ENCODE measurements around the gene CA11. TPM values are rescaled to one million over a fixed set of nuclear protein-coding genes. Genes with fewer than 3 reads are reported as not detected.
A peak's percentile ranks its signal among the peaks of the same experiment; 100 is the strongest.

Gene CA11
- polyA plus RNA-seq, 1 of the 3 experiments (the other 2 are of a cell fraction), result 13.1 TPM

DNA sequence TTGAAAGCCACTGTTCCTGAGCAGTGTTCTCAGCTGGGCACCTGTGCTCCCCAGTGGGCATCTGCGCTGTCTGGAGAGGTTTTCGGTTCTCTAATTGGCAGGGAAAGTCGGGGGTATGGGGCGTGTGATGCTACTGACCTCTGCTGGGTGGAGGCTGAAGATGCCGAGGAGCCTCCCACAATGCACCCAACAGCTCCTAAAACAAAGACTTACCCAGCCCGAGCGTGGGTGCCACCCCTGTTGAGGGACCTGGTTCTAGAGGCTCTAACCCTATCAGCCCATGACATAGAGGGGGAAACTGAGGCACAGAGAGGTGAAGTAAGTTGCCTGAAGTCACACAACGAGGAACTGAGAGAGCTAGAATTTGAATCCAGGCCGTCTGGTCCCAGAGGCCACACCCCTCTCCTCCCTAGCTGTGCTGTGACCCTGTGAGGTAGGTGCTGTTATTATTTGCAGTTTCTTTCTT, 37.2 kb downstream of the CA11 start (continued):
- TF ChIP-seq, protein P1, sequence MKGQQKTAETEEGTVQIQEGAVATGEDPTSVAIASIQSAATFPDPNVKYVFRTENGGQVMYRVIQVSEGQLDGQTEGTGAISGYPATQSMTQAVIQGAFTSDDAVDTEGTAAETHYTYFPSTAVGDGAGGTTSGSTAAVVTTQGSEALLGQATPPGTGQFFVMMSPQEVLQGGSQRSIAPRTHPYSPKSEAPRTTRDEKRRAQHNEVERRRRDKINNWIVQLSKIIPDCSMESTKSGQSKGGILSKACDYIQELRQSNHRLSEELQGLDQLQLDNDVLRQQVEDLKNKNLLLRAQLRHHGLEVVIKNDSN (IDR thresholded peaks at IDR 0.05; ENCODE audit: borderline replicate concordance, low read depth), result no peak
- TF ChIP-seq RFX5 (IDR thresholded peaks at IDR 0.05; ENCODE audit: low read length) (no peak), FOXM1 (IDR thresholded peaks at IDR 0.05; ENCODE audit: low read depth) (no peak), TEAD4 (IDR thresholded peaks at IDR 0.05; ENCODE audit: borderline replicate concordance, insufficient read depth) (no peak), TCF12 (IDR thresholded peaks at IDR 0.05) (no peak), ELF1 (IDR thresholded peaks at IDR 0.05) (no peak), NRF1 (IDR thresholded peaks at IDR 0.05; ENCODE audit: low read depth, low read length) (no peak), TAF1 (IDR thresholded peaks at IDR 0.05; ENCODE audit: borderline replicate concordance, low read depth, low read length) (no peak), RXRA (IDR thresholded peaks at IDR 0.05; ENCODE audit: borderline replicate concordance, low read depth) (no peak), SIN3A (IDR thresholded peaks at IDR 0.05; ENCODE audit: borderline replicate concordance, low read depth, low read length) (no peak), CHD2 (IDR thresholded peaks at IDR 0.05; ENCODE audit: low read length, partially characterized antibody) (peak; percentile 16), EP300 (IDR thresholded peaks at IDR 0.05; ENCODE audit: borderline replicate concordance in 1 of 2, low read depth in 1 of 2, low read length in 1 of 2) (no peak), MXI1 (IDR thresholded peaks at IDR 0.05; ENCODE audit: low read depth, low read length) (no peak), RAD21 (IDR thresholded peaks at IDR 0.05; ENCODE audit: low read length) (peak; percentile 71), RCOR1 (IDR thresholded peaks at IDR 0.05; ENCODE audit: low read length) (no peak), EZH2phosphoT487 (IDR thresholded peaks at IDR 0.05; ENCODE audit: borderline replicate concordance, low read depth) (no peak)
- TF ChIP-seq, protein P2, sequence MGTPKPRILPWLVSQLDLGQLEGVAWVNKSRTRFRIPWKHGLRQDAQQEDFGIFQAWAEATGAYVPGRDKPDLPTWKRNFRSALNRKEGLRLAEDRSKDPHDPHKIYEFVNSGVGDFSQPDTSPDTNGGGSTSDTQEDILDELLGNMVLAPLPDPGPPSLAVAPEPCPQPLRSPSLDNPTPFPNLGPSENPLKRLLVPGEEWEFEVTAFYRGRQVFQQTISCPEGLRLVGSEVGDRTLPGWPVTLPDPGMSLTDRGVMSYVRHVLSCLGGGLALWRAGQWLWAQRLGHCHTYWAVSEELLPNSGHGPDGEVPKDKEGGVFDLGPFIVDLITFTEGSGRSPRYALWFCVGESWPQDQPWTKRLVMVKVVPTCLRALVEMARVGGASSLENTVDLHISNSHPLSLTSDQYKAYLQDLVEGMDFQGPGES (IDR thresholded peaks at IDR 0.05; ENCODE audit: low read depth, low read length), result no peak
- TF ChIP-seq, protein P3, sequence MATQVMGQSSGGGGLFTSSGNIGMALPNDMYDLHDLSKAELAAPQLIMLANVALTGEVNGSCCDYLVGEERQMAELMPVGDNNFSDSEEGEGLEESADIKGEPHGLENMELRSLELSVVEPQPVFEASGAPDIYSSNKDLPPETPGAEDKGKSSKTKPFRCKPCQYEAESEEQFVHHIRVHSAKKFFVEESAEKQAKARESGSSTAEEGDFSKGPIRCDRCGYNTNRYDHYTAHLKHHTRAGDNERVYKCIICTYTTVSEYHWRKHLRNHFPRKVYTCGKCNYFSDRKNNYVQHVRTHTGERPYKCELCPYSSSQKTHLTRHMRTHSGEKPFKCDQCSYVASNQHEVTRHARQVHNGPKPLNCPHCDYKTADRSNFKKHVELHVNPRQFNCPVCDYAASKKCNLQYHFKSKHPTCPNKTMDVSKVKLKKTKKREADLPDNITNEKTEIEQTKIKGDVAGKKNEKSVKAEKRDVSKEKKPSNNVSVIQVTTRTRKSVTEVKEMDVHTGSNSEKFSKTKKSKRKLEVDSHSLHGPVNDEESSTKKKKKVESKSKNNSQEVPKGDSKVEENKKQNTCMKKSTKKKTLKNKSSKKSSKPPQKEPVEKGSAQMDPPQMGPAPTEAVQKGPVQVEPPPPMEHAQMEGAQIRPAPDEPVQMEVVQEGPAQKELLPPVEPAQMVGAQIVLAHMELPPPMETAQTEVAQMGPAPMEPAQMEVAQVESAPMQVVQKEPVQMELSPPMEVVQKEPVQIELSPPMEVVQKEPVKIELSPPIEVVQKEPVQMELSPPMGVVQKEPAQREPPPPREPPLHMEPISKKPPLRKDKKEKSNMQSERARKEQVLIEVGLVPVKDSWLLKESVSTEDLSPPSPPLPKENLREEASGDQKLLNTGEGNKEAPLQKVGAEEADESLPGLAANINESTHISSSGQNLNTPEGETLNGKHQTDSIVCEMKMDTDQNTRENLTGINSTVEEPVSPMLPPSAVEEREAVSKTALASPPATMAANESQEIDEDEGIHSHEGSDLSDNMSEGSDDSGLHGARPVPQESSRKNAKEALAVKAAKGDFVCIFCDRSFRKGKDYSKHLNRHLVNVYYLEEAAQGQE (IDR thresholded peaks at IDR 0.05; ENCODE audit: low read depth, low read length), result no peak
- TF ChIP-seq, protein P4, sequence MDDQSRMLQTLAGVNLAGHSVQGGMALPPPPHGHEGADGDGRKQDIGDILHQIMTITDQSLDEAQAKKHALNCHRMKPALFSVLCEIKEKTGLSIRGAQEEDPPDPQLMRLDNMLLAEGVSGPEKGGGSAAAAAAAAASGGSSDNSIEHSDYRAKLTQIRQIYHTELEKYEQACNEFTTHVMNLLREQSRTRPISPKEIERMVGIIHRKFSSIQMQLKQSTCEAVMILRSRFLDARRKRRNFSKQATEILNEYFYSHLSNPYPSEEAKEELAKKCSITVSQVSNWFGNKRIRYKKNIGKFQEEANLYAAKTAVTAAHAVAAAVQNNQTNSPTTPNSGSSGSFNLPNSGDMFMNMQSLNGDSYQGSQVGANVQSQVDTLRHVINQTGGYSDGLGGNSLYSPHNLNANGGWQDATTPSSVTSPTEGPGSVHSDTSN (IDR thresholded peaks at IDR 0.05), result no peak
- TF ChIP-seq, protein P5, sequence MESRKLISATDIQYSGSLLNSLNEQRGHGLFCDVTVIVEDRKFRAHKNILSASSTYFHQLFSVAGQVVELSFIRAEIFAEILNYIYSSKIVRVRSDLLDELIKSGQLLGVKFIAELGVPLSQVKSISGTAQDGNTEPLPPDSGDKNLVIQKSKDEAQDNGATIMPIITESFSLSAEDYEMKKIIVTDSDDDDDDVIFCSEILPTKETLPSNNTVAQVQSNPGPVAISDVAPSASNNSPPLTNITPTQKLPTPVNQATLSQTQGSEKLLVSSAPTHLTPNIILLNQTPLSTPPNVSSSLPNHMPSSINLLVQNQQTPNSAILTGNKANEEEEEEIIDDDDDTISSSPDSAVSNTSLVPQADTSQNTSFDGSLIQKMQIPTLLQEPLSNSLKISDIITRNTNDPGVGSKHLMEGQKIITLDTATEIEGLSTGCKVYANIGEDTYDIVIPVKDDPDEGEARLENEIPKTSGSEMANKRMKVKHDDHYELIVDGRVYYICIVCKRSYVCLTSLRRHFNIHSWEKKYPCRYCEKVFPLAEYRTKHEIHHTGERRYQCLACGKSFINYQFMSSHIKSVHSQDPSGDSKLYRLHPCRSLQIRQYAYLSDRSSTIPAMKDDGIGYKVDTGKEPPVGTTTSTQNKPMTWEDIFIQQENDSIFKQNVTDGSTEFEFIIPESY (IDR thresholded peaks at IDR 0.05; ENCODE audit: borderline replicate concordance, low read depth), result no peak

Measured in SK-N-SH (cell line).